GM18867 (cell line): Measurements from ENCODE around the gene GNAT3.

ENCODE experiments used
- ATAC-seq: cut with Tn5 transposase; IDR thresholded peaks from one replicate; pipeline ENCODE4 v1.9.1; 2021; ENCODE audit warnings: mild to moderate bottlenecking, moderate library complexity; ENCODE audit not compliant: unreplicated experiment

The GNAT3 gene

GRCh38 chr7:80511964-80512363, at the start of gene GNAT3:
GNAT3 (minus strand) TSS chr7:80512064; CDS start chr7:80511926, 138 bp downstream.
- ATAC-seq: no peak

DNA sequence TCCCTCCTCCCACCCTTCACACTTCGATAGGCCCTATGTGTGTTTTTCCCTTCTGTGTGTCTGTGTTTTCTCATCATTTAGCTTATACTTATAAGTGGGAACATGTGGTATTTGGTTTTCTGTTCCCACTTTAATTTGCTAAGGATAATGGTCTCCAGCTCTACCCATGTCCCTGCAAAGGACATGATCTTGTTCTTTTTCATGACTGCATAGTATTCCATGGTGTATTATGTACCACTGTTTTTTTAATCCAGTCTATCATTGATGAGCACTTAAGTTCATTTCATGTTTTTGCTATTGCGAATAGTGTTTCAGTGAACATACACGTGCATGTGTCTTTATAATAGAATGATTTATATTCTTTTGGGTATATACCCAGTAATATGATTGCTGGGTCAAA, 46.3 kb upstream of the GNAT3 start:
- ATAC-seq: no peak

GRCh38 chr7:80552031-80552694, 40.3 kb upstream of the GNAT3 start:
- ATAC-seq: no peak

DNA sequence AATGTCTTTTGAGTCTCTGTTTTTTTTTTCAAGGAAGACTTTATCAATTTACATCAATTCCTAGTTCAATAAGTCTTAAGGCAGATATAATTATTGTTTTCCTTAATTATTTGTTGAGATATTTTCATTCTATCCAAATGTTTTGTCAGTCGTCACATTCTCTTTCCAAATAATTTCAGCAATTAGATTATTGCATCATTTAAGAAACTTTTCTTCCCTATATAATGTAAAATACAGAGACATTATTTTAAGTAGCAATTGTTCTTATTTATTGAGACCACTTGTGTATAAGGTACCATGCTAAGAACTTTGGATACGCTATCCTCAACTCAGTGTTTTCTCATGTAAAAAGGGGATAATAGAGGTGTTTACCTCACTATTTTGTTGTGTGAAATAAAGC, 38.1 kb upstream of the GNAT3 start:
- no peak for ATAC-seq

DNA sequence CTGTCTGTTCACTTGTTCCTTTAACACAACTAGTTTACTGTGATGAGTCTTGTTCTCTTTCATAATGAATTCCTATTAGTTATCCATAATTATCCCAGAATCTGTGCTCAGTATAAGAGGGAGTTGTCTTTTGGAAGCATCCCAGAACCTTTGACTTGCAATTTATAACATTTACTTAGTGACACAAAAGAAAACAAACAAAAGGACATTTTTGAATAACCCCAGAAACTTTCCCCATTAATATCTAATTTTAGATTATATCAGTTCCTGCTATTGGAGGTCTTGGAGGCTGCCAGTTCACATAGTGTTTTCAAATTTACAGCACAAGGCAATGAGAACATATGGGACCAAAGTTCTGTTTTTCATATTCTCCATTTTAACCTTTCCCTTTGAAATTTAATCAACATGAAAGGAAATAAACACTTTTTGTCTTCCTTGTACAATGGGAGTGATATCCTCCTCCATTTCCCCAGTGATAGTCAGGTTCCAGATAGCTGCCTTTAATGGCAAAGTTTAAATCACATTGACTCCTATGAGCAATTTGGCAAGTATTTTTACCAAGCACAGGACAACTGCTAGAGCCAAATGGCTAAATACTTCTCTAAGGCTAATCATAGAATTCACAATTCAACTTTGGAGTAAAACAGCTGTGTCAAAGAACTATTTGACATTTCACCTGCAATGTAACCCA, 37.1 kb upstream of the GNAT3 start:
- no peak for ATAC-seq

DNA sequence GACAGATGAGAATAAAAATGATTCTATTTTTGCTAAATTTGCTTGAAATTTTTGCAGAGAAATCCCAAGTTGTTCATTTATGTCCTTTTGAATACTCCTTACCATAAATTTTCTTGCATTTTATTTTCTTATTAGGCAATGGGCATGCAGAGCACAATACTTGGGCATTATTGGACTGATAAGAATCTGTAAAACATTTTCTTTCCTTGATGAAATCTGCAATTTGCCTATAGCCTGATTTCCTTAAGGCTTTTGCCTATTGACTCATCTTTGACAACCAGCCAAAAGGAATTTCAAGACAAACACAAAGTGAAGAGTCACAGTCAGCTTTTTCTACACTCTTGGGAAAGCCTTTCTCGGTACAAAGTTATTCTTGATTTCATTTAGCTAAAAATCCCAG, 30.5 kb upstream of the GNAT3 start:
- no peak for ATAC-seq

- ATAC-seq: no peak
These were observed 29.0 kb upstream of the GNAT3 start for GRCh38 chr7:80540836-80541235.

DNA sequence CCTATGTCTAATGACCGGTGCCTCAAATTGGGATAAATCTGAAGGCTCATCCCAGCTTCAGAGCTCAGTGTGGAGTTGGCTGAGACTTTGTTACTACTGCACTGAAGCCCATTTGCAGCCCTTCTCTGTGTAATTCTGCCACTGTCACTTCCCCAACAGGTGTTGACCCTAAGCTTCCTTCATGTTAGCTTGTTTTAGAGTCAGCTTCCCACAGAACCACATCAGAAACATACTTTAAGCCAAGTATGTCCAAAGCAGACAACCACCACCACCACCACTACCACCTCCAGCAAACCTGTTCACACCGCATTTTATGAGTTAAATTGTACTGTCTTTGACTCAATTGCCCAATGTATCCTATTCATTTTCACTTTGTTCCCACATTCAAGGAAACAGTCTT, 25.2 kb upstream of the GNAT3 start:
- no peak for ATAC-seq

GRCh38 chr7:80536426-80536825, 24.6 kb upstream of the GNAT3 start:
- no peak for ATAC-seq

DNA sequence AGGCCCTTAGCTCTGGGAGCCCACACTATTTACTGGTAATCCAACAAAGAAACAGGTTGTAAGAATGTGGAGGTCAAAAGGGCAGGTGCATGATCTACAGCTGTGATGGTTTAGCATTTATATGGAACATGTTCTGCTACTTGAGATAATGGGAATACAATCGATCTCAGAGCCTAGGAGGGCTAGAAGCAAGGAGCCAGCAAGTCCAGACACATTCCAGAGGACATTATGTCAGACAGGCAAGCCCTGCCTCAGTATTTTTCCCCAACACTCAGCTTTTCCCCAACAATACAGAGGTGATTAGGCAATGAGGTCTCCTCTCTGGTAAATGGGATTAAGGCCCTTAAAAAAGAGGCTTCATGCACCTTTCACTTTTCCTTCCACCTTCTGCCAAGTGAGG, 21.4 kb upstream of the GNAT3 start:
- ATAC-seq: no peak

GRCh38 chr7:80532153-80532552, 20.3 kb upstream of the GNAT3 start:
- ATAC-seq: no peak

DNA sequence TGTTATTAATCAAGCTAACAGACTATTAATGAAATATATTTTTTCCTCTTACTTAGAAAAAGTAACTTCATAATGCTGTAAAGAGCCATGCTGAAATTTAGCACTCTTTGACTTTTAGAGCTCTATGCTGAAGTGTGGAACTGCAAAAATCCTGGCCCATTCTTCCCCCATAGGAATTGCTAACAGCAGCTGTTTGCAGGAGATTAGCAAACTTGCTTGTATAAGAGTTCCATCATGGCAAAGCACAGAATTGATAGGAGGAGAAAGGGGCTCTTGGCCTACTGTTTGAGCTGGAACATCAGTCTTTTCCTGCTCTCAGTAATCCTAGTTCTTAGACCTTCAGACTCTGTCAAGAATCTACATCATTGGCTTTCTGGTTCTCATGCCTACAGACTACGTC, 18.3 kb upstream of the GNAT3 start:
- no peak for ATAC-seq

- ATAC-seq: no peak
These were observed 17.5 kb upstream of the GNAT3 start for GRCh38 chr7:80529362-80529761.

DNA sequence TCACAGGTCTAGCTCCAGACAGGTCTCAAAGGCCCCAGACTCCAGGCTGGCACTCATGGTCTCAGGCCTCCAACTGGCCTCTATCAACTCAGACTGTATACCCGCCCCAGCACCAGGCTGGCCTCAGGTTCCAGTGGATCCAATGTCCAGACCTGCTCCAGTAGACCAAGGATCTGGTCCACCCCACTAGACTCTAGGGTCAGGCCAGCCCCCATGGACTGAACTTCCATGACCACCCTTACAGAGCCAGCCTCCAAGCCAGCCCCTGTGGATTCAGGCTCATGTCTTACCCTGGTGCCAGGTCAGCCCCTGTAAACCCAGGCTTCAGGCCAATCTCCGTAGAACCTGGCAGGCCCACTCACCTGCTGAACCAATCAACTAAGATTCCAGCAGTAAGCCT, 16.8 kb upstream of the GNAT3 start:
- ATAC-seq: no peak

- ATAC-seq: no peak
These were observed 14.6 kb upstream of the GNAT3 start for GRCh38 chr7:80526472-80526871.

DNA sequence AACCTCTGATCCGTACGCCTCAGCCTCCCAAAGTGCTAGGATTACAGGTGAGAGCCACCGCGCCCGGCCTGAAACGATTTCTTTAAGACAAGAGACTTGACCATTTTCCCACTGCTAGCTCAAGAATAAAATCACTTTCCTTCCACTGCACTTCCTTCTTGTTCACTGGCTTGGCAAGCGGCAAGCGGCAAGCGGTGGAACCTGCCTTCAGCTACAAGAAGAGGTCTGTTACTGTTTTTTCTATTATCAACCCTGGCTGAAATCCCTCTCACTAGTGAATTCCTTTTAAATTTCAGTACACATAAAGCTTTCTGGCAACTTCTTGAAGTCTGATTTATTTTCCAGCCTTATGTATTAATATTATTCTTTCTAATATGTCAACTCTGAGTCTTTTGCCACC, 12.8 kb upstream of the GNAT3 start:
- ATAC-seq: no peak

DNA sequence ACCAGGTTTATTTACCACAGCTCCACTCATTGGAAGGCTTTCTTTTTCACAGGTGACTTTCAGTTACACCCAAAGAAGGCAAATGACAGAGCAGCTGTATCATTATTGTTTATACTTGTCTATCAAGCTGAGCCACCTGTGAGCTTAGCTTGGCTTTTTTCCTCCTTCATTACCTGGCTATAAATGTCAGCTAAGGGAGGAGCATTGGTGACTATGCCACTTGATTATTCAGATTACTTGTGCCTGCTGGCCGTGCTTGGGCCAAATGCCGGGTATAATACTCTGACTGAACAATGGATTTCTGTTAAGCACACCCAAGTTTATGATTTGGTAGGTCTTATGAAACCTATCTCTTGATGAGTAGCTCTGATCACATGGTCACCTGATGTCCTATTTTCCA, 9.9 kb upstream of the GNAT3 start:
- no peak for ATAC-seq

DNA sequence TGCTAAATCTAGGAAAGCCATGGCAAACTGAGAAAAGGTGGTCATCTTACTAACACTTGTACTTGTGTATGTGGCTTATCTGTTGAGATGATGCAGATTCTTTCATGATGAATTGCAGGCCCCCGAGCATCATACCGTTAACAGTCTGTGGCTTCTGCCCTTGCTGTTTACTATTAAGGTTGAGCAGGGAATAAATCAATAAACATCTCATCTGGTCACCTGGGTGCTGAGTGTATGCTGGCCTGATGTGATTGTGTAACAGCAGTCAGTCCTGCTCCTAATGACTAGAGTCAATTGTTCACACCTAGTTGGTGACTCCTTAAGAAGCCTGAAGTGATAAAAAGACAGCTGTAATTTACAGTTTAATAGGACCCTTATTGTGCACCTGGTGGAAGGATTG, 8.3 kb upstream of the GNAT3 start:
- ATAC-seq: no peak

GRCh38 chr7:80517282-80517747, 5.5 kb upstream of the GNAT3 start:
- no peak for ATAC-seq

DNA sequence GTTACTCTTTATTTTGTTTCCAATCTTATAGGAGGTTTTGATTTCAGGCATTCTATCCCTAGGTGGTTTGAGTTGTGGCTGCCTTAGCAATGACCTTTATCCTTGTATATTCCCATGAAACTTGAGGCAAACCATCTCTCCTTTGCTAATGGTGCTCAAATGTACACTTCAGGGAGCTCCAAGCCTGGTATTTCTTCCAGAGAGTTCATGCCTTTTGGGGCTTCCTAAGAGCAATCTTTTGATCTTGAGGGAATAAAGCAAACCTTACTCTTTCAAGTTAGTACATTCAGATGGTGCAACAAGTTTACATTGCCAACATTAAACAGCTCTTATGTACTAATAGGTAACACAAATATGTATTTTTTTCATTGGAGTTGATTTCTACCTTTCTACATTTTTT, 3.4 kb upstream of the GNAT3 start:
- ATAC-seq: no peak

- no peak for ATAC-seq
These were observed 1.8 kb downstream of the GNAT3 start for GRCh38 chr7:80510021-80510420.

DNA sequence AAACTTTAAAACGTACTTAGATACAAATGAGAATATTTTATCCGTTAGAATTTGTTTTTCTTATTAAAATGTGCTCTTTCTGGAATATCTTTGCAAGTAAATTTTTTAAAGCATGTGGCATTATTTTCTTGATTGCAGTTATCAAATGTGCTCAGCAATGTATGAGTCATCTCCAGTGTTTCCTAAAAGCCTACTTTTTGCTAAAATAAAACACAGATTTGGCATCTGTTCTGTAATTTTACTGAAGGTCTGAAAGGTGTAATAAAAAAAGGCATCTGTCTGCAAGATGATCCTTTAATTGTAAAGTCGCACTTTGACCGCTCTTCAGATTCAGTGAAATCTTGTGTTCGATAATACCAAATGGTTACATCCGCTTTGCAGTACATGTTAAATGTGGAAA, 3.4 kb downstream of the GNAT3 start:
- ATAC-seq: no peak
